Measurements from ENCODE around the gene POLR2C.

The POLR2C gene

GRCh38 chr16:57510016-57510871 is 47.8 kb downstream of the POLR2C start:
- Histone ChIP-seq H3K9me3 (ENCODE audit: control insufficient read depth, insufficient read depth, low read length) (no peaks in the 10 kb centered on the region), H3K27me3 (ENCODE audit: control insufficient read depth, insufficient read depth, low read length) (no peaks in the 10 kb centered on the region), H3K36me3 (ENCODE audit: control insufficient read depth, insufficient read depth, low read length) (peaks cover 2% of the 10 kb centered on the region), H3K4me3 (ENCODE audit: low read depth, low read length) (no peak overlapping the region), H3K4me1 (ENCODE audit: control insufficient read depth, insufficient read depth, low read length) (peaks cover 2% of the 10 kb centered on the region), H3K9ac (ENCODE audit: low read depth, low read length) (no peak overlapping the region)

- Histone ChIP-seq H3K4me3 (ENCODE audit: low read depth, low read length) (no peak overlapping the region), H3K9me3 (ENCODE audit: control insufficient read depth, insufficient read depth, low read length) (no peaks in the 10 kb centered on the region), H3K4me1 (ENCODE audit: control insufficient read depth, insufficient read depth, low read length) (peaks cover 2% of the 10 kb centered on the region), H3K9ac (ENCODE audit: low read depth, low read length) (no peak overlapping the region), H3K27me3 (ENCODE audit: control insufficient read depth, insufficient read depth, low read length) (no peaks in the 10 kb centered on the region), H3K36me3 (ENCODE audit: control insufficient read depth, insufficient read depth, low read length) (no peaks in the 10 kb centered on the region)
These were observed 50.0 kb downstream of the POLR2C start for GRCh38 chr16:57512296-57513001.

DNA sequence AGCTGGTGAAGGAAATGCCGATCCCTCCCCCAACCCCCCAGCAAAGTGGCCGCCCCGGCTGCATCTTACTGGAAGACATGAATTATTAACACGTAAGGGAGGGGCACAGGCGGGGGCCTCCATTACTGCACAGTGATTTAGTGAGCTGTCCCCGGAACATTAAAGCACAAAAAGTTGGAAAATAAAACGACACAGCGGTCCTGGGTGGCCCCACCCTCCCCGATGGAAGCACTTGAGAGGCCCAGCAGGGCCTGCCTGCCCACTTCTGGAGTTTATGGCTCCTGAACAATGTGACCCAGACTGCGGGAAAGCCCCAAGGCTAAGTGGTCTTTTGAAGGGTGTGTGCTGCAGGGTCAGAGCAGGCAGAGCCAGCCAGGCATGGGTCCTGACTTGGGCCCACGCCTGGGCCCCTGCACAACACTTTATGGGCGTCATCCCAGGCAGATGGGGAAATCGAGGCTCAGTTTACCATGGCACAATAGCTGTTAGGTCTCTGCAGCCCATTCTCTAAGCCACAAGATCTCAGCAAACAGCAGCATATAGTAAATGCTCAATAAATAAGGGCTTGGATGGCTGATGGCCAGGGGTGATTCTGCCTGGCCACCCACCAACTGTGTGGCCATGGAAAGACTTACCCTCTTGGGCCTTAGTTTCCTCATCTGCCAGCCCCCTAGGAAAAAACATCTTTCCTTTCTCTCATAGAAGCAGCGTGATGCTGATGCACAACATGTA is 51.1 kb downstream of the POLR2C start:
- Histone ChIP-seq H3K27me3 (ENCODE audit: control insufficient read depth, insufficient read depth, low read length) (no peaks in the 10 kb centered on the region), H3K4me3 (ENCODE audit: low read depth, low read length) (no peak overlapping the region), H3K4me1 (ENCODE audit: control insufficient read depth, insufficient read depth, low read length) (no peaks in the 10 kb centered on the region), H3K9me3 (ENCODE audit: control insufficient read depth, insufficient read depth, low read length) (no peaks in the 10 kb centered on the region), H3K9ac (ENCODE audit: low read depth, low read length) (no peak overlapping the region), H3K36me3 (ENCODE audit: control insufficient read depth, insufficient read depth, low read length) (no peaks in the 10 kb centered on the region)

DNA sequence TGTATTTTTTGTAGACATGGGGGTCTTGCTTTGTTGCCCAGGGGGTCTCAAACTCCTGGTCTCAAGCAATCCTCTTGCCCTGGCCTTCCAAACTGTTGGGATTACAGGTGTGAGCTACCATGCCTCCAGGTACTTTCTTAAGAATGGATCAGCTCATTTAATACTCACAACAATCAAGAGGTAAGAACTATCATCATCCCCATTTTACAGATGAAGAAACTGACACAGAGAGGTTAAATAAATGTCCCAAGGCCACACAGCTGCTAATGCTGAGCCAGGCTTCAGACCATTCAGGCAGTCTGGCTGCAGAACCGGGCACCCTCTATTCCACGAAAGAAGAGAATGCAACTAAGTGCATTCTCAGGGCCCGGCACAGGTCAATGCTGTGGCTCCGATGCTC is 51.9 kb downstream of the POLR2C start:
- Histone ChIP-seq H3K36me3 (ENCODE audit: control insufficient read depth, insufficient read depth, low read length) (peaks cover 4% of the 10 kb centered on the region), H3K9me3 (ENCODE audit: control insufficient read depth, insufficient read depth, low read length) (no peaks in the 10 kb centered on the region), H3K4me1 (ENCODE audit: control insufficient read depth, insufficient read depth, low read length) (peaks cover 1% of the 10 kb centered on the region), H3K27me3 (ENCODE audit: control insufficient read depth, insufficient read depth, low read length) (no peaks in the 10 kb centered on the region), H3K4me3 (ENCODE audit: low read depth, low read length) (no peak overlapping the region), H3K9ac (ENCODE audit: low read depth, low read length) (no peak overlapping the region)

DNA sequence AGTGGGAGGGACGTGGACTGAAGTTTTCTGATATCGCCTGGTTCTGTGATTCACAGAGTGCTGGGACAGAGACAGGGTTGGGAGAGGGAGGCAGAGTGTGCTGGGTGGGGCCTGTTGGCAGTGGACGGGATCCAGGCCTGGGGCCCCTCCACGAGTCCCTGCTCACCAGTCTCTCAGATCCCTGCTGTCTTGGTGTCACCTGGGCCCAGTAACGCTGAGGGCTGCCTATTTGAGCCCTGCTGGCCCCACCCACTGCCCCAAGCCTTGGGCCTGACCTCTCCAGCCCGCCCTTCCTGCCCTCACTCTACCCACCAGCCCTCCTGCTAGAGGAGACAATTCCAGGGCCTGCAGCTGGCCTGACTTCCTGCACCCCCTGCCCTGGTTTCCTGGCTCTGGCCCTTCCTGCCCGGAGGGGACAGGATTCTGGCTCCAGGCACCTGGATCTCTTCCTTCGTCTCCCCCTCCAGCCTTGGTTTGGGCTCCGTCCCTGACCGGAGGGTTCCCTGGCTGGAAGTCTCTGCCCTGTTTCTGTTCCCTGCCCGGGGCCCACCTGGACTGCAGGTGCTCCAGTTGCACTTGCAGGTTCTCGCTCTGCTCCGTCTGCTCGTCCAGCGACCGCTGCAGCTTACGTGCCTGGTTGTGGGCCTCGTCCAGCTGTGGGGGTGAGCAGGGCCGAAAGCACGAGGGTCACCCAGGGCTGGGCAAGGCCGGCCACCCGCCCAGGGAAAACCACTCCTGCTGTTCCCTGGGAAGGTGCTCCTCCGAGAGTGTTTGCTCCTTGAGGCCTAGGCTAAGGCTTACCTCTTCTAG is 52.5 kb downstream of the POLR2C start:
- H3K4me1 ChIP-seq (ENCODE audit: control insufficient read depth, insufficient read depth, low read length) = peaks cover 3% of the 10 kb centered on the region
- H3K27me3 ChIP-seq (ENCODE audit: control insufficient read depth, insufficient read depth, low read length) = no peaks in the 10 kb centered on the region
- peaks cover 4% of the 10 kb centered on the region for H3K36me3 ChIP-seq (ENCODE audit: control insufficient read depth, insufficient read depth, low read length)
- H3K4me3 ChIP-seq (ENCODE audit: low read depth, low read length) = no peak overlapping the region
- no peak overlapping the region for H3K9ac ChIP-seq (ENCODE audit: low read depth, low read length)
- no peaks in the 10 kb centered on the region for H3K9me3 ChIP-seq (ENCODE audit: control insufficient read depth, insufficient read depth, low read length)

DNA sequence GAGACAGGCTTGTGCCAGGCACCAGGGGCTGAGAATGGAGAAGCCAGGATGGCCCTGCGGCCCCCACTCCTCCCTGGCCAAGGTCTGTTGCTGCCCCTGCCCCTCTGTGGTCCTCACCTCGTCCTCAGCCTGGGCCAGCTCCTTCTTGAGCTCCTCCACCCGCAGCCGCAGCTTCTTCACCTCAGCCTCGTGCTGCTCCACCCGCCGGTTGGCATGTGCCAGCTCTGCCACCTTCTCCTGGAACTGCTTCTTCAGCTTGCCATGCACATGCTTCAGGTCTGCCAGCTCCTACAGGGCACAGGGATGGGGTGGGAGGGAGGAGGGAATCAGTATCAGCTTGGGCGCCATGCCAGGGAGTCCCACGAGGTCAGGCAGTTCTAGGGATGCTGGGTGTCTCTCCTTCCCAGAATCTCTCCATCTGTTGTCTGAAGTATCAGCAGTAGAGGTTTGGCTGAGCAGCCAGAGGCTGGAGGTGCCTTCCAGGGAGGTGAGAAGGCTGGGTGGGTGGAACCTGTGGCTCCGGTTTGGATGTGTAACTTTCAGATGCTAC is 53.8 kb downstream of the POLR2C start:
- H3K36me3 ChIP-seq (ENCODE audit: control insufficient read depth, insufficient read depth, low read length) = peaks cover 4% of the 10 kb centered on the region
- H3K4me3 ChIP-seq (ENCODE audit: low read depth, low read length) = no peak overlapping the region
- no peaks in the 10 kb centered on the region for H3K9me3 ChIP-seq (ENCODE audit: control insufficient read depth, insufficient read depth, low read length)
- peaks cover 3% of the 10 kb centered on the region for H3K4me1 ChIP-seq (ENCODE audit: control insufficient read depth, insufficient read depth, low read length)
- H3K9ac ChIP-seq (ENCODE audit: low read depth, low read length) = no peak overlapping the region
- no peaks in the 10 kb centered on the region for H3K27me3 ChIP-seq (ENCODE audit: control insufficient read depth, insufficient read depth, low read length)

- no peak overlapping the region for H3K9ac ChIP-seq (ENCODE audit: low read depth, low read length)
- H3K36me3 ChIP-seq (ENCODE audit: control insufficient read depth, insufficient read depth, low read length) = peaks cover 4% of the 10 kb centered on the region
- H3K4me3 ChIP-seq (ENCODE audit: low read depth, low read length) = no peak overlapping the region
- H3K9me3 ChIP-seq (ENCODE audit: control insufficient read depth, insufficient read depth, low read length) = no peaks in the 10 kb centered on the region
- H3K27me3 ChIP-seq (ENCODE audit: control insufficient read depth, insufficient read depth, low read length) = no peaks in the 10 kb centered on the region
- peaks cover 3% of the 10 kb centered on the region for H3K4me1 ChIP-seq (ENCODE audit: control insufficient read depth, insufficient read depth, low read length)
These were observed 54.3 kb downstream of the POLR2C start for GRCh38 chr16:57516773-57517172.

DNA sequence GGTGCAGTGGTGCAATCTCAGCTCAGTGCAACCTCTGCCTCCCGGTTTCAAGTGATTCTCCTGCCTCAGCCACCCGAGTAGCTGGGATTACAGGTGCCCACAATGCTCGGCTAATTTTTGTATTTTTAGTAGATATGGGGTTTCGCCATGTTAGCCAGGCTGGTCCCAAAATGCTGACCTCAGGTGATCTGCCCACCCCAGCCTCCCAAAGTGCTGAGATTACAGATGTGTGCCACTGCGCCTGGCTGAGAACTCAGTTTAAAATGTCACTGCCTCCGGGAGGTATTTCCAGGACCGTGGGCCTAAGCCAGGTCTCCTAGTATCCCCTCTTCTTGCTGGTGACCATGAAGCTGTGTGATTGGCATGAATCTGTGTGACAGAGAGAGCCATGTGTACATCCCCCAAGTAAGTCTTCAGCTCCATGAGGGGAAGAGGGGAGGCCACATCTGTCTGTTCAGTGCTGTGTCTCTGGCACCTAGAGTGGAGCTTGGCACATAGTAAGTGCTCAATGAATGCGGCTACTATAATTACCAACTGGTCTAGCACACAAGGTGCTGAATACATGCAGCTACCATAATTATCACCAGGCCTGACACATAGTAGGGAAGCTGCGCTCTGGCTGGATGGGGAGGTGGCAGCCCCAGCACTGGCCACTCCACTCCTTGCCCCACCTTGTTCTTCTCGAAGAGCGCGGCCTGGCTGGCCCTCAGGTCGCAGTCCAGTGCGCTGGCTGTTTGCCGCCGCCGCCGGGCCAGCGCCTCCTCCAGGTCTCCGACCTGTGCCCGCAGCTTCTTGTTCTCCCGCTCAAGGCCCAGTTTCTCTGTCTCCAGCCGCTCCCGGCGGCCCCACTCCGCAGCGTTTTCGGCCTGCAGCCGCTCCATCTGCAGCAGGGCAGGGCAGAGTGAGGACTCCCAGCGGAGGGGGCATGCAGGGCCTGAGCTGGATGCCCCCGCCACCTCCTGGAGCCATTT is 55.2 kb downstream of the POLR2C start:
- H3K4me1 ChIP-seq (ENCODE audit: control insufficient read depth, insufficient read depth, low read length) = peaks cover 3% of the 10 kb centered on the region
- H3K9ac ChIP-seq (ENCODE audit: low read depth, low read length) = no peak overlapping the region
- no peak overlapping the region for H3K4me3 ChIP-seq (ENCODE audit: low read depth, low read length)
- H3K9me3 ChIP-seq (ENCODE audit: control insufficient read depth, insufficient read depth, low read length) = no peaks in the 10 kb centered on the region
- H3K27me3 ChIP-seq (ENCODE audit: control insufficient read depth, insufficient read depth, low read length) = no peaks in the 10 kb centered on the region
- H3K36me3 ChIP-seq (ENCODE audit: control insufficient read depth, insufficient read depth, low read length) = peaks cover 4% of the 10 kb centered on the region

DNA sequence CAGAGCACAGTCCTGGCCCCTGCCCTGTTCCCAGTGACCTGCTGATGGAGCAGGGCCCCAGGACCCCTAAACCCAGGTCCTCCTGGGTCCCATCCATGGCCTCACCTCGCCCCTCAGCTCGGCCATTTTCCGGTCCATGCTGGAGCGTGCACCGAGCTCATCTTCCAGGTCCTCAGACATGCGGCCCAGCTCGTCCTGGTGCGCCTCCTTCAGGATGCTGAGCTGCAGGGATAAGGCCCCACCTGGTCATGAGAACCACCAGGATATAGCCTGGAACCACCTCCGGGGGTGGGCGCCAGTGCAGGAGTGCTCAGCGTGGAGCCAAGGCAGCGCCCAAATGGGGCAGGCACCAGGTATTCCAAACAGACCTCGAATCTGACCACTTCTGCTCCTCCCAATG is 56.0 kb downstream of the POLR2C start:
- H3K9me3 ChIP-seq (ENCODE audit: control insufficient read depth, insufficient read depth, low read length) = no peaks in the 10 kb centered on the region
- H3K4me1 ChIP-seq (ENCODE audit: control insufficient read depth, insufficient read depth, low read length) = peaks cover 3% of the 10 kb centered on the region
- peaks cover 4% of the 10 kb centered on the region for H3K36me3 ChIP-seq (ENCODE audit: control insufficient read depth, insufficient read depth, low read length)
- no peaks in the 10 kb centered on the region for H3K27me3 ChIP-seq (ENCODE audit: control insufficient read depth, insufficient read depth, low read length)
- no peak overlapping the region for H3K9ac ChIP-seq (ENCODE audit: low read depth, low read length)
- no peak overlapping the region for H3K4me3 ChIP-seq (ENCODE audit: low read depth, low read length)

GRCh38 chr16:57518922-57519321 is 56.4 kb downstream of the POLR2C start:
- H3K9ac ChIP-seq (ENCODE audit: low read depth, low read length) = no peak overlapping the region
- no peak overlapping the region for H3K4me3 ChIP-seq (ENCODE audit: low read depth, low read length)
- peaks cover 4% of the 10 kb centered on the region for H3K36me3 ChIP-seq (ENCODE audit: control insufficient read depth, insufficient read depth, low read length)
- H3K4me1 ChIP-seq (ENCODE audit: control insufficient read depth, insufficient read depth, low read length) = peaks cover 3% of the 10 kb centered on the region
- no peaks in the 10 kb centered on the region for H3K27me3 ChIP-seq (ENCODE audit: control insufficient read depth, insufficient read depth, low read length)
- no peaks in the 10 kb centered on the region for H3K9me3 ChIP-seq (ENCODE audit: control insufficient read depth, insufficient read depth, low read length)
